Hindlimb muscle (tissue), 1 donor: Measurements from ENCODE around the gene KRT81. TPM values are rescaled to one million over a fixed set of nuclear protein-coding genes. Genes with fewer than 3 reads are reported as not detected.
"Not testable (repeated sequence)": the region's sequence is repeated elsewhere in the genome, so short reads cannot be mapped to it uniquely, and the experiment has no call there.

Experiments used
- DNase-seq: peaks from one replicate; pipeline ENCODE4 v3.0.0-alpha.2; 2013
- polyA plus RNA-seq: library from polyadenylated mRNA; unstranded; fragments of 120-200 nt; gene quantifications from one replicate; pipeline ENCODE4 v1.2.1, GENCODE V29; 2013; ENCODE audit not compliant: insufficient read length

The KRT81 gene
- polyA plus RNA-seq, 1 donor, result 0.14 TPM

GRCh38 chr12:52252175-52252615 lies 39.1 kb downstream of the KRT81 start:
- DNase-seq, result not testable (repeated sequence)

DNA sequence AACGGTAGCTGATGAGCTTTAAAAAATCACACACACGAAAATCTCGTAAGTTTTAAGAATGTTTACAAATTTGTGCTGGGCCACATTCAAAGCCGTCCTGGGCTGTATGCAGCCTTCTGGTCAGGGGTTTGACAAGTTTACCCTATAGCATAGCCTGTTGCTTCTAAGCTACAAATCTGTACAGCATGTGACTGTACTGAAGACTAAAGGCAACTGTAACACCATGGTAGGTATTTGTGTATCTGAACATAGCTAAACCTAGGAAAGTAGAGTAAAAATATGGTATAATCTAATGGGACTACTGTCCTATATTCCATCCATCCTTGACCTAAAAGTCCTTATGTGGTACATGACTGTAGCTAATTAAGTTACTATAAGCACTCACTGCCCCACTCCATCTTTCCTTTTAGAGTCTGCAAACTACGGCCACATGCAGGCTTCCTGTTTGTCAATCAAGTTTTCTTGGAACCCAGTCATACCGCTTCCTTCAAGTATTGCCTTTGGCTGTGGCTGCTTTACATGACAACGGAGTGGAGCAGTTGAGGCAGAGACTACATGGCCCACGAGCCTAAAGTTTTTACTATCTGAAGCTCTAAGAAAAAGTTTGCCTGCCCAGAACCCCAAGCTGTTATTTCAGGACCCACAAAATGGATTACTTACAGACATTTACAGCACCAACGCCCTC lies 39.8 kb downstream of the KRT81 start:
- no peak for DNase-seq

DNA sequence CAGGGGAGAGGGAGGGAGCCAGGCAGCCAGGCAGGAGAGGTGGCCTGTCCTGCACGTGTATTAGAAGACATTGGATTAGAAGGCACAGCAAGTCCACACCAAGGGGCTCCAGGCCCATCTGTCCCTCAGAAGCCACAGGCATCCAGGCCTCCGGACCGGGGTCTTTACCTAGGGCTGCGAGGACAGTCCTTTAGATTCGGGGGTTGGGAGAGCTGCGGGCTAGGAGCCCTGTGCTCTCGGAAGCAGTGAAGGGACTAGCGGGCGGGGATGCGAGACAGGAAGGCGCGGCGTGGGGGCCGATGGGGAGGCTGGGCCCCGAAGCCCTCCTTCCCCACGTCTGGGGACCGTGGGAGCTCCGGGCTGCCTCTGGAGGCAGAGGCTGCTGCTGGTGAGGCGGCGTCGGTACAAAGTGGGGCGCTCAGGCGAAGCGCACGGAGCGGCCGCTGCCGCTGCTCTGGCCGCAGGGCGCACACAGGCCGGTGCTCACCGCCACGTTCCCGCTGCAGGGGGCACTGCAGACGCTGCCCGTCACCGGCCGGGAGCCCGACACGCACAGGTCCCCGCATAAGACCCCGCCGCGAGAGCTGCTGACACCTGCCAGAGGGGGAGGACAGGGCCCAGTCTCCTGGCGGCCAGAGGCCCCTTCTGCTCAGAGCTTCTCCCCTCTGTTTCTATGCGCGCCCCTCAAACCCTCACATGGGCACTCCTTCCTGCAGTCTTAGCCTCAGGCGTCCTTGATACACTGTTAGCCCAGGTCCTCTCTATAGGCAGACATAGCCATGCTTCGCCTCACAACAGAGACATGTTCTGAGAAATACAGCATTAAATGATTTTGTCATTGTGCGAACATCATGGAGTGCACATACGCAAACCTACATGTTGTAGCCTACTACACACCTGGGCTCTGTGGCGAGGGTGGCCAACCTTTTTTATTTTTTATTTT lies 41.0 kb downstream of the KRT81 start:
- no peak for DNase-seq

DNA sequence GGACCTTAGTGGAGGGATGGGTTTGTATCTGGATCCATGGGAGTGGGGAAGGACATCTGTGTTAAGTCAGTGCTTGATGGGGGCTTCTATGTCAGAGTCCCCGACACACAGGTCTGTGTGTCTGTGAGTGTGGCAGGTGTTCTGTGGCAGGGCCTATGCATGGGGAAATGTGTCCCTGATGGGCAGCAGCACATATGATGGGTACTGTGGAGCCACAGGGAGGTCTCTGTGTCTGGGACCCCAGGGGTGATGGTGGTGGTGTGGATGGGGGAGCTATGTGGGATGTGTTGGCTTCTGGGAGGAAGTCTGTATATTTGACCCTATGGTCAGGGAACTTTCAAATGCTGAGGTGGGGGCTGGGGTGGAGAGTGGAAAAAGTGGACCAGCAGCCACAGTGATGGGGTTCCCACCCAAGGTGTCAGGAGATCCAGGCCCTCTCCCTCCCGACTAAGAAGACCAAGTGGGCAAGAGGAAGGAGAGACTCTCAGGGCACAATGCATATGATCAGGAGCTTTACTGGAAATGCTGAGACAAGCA lies 41.8 kb downstream of the KRT81 start:
- no peak for DNase-seq

- DNase-seq, result no peak
Measured at GRCh38 chr12:52248541-52249461, 42.5 kb downstream of the KRT81 start.

GRCh38 chr12:52247622-52248540 lies 43.5 kb downstream of the KRT81 start:
- DNase-seq, result no peak

DNA sequence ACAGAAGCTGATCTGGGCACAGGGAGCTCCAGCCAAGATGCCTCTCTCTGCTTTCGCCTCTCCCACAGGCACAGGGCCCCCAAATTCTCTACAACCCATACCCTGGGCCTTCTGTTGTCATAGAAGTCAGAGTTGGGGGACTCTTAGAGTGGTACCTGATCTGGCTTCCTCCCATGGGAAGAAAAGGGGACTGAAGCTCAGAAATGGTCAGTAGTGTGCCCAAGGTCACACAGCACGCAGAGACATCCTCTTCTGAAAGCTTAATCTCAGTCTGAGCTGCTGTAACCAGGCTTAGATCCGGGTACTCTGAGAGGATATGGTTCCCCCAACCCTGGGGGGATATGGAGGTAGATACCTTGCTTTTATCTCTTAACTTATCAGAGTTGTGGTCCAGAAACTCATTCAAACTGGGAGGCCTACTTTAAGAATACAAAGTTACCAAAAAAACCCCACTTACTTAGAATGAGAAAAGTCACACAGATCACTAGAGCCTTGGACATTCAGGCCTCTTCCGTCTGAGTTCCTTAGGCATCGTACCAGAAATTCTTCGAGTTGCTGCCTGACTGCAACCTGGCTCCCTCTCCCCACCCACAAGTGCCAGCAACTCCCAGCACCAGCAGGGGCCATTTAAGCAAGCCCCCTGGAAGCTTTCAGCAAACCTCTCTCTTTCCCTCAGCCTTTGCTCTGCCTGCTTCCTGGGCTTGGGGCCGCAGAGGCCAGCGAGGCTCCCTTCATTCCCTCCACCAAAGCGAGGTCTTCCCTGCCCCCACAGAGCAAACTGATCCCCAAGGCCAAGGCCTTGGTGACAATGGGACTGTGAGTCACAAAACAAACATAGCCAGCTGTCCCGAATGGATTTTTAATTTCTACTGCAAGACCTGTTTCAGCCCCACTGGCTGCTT lies 44.4 kb downstream of the KRT81 start:
- no peak for DNase-seq

DNA sequence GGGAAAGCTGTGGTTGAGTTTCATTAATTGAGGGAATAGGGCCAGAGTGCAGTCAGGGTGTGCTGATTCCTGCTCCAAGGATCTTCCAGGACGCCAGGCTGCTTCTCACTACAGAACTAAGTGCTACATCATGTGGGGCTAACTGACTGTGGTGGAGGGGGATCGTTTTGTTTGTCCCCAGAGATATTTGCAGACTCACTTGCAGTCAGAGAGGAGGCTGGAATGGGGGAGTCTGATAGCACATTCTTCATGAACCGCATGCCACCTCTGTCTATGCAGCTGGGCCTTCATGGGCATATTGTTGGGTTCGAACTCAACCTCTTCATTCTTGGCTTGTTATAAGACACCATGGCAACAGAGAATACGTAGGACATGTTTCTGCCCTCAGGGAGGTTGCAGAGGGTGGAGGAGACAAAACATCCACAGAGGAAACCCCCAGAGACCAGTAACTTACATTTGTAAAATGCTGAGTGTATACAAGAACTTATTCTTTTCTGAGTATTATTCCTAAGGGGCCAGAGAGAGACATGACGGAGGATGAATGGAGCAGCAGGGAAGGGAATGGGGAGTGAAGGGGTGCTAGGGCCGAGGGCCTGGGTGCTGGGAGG lies 45.3 kb downstream of the KRT81 start:
- no peak for DNase-seq

- DNase-seq, result no peak
Measured at GRCh38 chr12:52245259-52245961, 45.9 kb downstream of the KRT81 start.

GRCh38 chr12:52244615-52244994 lies 46.7 kb downstream of the KRT81 start:
- DNase-seq, result no peak

- DNase-seq, result peak; percentile 31
Measured at GRCh38 chr12:52243856-52244614, 47.3 kb downstream of the KRT81 start.

GRCh38 chr12:52243259-52243855 lies 48.0 kb downstream of the KRT81 start:
- no peak for DNase-seq

GRCh38 chr12:52242442-52243258 lies 48.7 kb downstream of the KRT81 start:
- DNase-seq, result no peak

GRCh38 chr12:52241205-52241842 lies 50.0 kb downstream of the KRT81 start:
- DNase-seq, result no peak

DNA sequence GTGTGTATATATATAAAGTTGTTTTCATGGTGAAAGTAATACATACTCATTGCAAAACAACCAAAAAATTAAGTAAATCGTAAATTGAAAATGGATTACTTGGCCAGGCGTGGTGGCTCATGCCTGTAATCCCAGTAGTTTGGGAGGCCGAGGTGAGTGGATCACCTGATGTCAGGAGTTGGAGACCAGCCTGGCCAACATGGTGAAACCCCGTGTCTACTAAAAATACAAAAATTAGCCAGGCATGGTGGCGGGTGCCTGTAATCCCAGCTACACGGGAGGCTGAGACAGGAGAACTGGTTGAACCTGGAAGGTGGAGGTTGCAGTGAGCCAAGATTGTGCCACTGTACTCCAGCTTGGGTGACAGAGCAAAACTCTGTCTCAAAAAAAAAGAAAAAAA lies 51.1 kb downstream of the KRT81 start:
- DNase-seq, result not testable (repeated sequence)

- DNase-seq, result no peak
Measured at GRCh38 chr12:52239767-52240166, 51.6 kb downstream of the KRT81 start.
